ENCODE data around the gene MYO5A. TPM values are rescaled to one million over a fixed set of nuclear protein-coding genes. Genes with fewer than 3 reads are reported as not detected.

MYO5A gene
- total RNA-seq, 1 donor from 2014 or later = 41.0 TPM

DNA sequence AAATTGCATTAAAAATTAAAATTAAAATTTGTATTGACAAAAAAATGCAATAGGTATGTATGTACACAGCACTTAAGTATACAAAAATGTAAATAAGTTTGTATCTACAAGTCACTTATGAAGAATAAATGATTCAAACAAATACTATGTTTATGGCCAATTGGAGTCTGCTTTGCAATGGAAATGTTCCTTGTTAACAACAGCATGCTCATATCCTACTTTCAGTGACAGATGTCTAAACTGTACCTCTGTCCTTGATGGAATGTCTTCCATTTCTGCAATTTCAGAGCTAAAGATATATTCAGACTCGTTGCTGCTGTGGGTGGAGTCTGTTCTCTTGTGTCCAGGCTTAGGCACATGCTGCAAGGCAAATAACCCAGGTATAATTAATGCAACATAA lies 169.0 kb downstream of the MYO5A start:
- Mint-ChIP-seq H3K4me1 (ENCODE audit: low read depth) (peaks cover 7% of the 10 kb centered on the region), H3K9me3 (ENCODE audit: low read depth) (no peaks in the 10 kb centered on the region), H3K4me3 (ENCODE audit: unreplicated experiment) (no peak overlapping the region), H3K36me3 (ENCODE audit: low read depth) (peaks cover 26% of the 10 kb centered on the region), H3K27ac (ENCODE audit: unreplicated experiment) (no peak overlapping the region), H3K27me3 (ENCODE audit: low read depth) (no peaks in the 10 kb centered on the region)
- TF ChIP-seq, protein P1, sequence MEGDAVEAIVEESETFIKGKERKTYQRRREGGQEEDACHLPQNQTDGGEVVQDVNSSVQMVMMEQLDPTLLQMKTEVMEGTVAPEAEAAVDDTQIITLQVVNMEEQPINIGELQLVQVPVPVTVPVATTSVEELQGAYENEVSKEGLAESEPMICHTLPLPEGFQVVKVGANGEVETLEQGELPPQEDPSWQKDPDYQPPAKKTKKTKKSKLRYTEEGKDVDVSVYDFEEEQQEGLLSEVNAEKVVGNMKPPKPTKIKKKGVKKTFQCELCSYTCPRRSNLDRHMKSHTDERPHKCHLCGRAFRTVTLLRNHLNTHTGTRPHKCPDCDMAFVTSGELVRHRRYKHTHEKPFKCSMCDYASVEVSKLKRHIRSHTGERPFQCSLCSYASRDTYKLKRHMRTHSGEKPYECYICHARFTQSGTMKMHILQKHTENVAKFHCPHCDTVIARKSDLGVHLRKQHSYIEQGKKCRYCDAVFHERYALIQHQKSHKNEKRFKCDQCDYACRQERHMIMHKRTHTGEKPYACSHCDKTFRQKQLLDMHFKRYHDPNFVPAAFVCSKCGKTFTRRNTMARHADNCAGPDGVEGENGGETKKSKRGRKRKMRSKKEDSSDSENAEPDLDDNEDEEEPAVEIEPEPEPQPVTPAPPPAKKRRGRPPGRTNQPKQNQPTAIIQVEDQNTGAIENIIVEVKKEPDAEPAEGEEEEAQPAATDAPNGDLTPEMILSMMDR (IDR thresholded peaks at IDR 0.05) = no peak
- no peak for DNase-seq (ENCODE audit: low spot score)

DNA sequence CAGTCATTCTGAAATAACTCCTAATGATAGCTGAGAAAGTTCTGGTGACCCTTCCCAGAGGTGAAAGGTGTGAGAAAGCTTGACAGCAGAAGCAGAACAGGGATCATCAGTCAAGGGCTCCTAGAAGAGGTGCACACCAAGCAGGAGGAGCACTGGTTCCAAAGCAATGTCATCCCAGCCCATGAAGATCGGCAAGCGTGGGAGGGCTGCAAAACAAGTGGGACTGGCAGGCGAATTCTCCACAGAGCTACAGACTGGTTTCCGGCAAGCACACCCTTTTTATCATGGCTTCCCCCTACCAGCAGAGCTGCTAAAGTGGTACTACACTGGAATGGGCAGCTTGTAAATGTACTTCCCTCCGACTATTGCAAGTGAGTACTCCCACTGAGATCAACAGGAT lies 170.7 kb downstream of the MYO5A start:
- no peak for DNase-seq (ENCODE audit: low spot score)
- Mint-ChIP-seq H3K27me3 (ENCODE audit: low read depth) (no peaks in the 10 kb centered on the region), H3K4me1 (ENCODE audit: low read depth) (peaks cover 7% of the 10 kb centered on the region), H3K9me3 (ENCODE audit: low read depth) (no peaks in the 10 kb centered on the region), H3K36me3 (ENCODE audit: low read depth) (peaks cover 14% of the 10 kb centered on the region), H3K4me3 (ENCODE audit: unreplicated experiment) (no peak overlapping the region), H3K27ac (ENCODE audit: unreplicated experiment) (no peak overlapping the region)
- TF ChIP-seq, protein P1 (IDR thresholded peaks at IDR 0.05) = no peak

DNA sequence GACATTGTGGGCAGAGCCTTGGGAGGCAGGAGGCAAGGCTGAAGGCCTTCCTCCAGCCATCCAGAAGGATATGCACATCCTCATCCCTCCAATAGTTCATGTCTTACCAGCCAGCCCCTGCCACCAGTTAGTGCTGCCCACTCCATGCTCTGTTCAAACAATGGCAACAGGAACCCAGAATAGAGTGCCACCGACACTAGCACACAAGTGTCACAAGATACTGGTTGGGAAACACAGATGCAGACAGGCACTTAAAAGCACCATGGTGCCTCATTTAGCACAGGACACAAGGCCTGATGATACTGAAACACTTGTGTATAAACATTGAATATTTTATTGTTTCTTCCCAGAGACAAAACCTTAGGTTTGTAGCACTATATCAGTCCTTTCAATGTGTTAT lies 176.6 kb downstream of the MYO5A start:
- Mint-ChIP-seq H3K36me3 (ENCODE audit: low read depth) (peaks cover 19% of the 10 kb centered on the region), H3K27me3 (ENCODE audit: low read depth) (no peaks in the 10 kb centered on the region), H3K9me3 (ENCODE audit: low read depth) (no peaks in the 10 kb centered on the region), H3K4me1 (ENCODE audit: low read depth) (peaks cover 14% of the 10 kb centered on the region), H3K4me3 (ENCODE audit: unreplicated experiment) (no peak overlapping the region), H3K27ac (ENCODE audit: unreplicated experiment) (no peak overlapping the region)
- TF ChIP-seq, protein P1 (IDR thresholded peaks at IDR 0.05) = no peak
- no peak for DNase-seq (ENCODE audit: low spot score)

DNA sequence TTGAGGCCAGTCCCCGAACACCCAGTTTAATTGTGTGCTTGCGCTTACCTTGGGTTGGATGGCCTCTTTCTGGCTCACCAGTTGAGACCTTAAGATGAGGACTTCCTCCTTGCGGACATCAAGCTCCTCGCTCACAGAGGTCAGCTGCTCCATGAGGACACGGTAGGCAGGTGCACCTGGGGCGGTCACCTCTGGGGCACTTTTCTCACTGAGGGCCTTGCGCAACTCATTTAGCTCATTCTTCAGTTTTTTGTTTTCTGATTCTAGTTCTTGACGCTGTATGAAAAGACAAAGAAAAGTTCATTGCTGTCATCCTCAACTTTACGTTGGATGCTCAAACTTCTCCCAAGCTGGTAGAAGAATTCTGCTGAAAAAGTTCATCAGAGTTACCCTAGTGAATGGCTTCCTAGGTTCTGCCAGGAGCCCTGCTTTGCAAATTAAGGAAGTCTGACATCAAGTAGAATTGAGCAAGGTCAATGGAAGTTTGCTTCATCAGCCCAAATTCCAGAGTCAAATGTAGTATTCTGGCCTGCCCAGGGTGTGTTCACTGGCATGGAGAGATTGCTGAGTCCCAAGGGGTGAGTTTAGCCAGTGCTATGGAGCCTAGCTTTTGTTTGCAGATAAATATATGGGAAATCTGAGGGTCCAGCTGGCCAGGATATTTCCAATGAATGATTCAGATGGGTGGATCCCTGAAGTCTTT lies 177.3 kb downstream of the MYO5A start:
- Mint-ChIP-seq H3K4me1 (ENCODE audit: low read depth) (peaks cover 14% of the 10 kb centered on the region), H3K36me3 (ENCODE audit: low read depth) (peaks cover 19% of the 10 kb centered on the region), H3K4me3 (ENCODE audit: unreplicated experiment) (no peak overlapping the region), H3K9me3 (ENCODE audit: low read depth) (no peaks in the 10 kb centered on the region), H3K27me3 (ENCODE audit: low read depth) (no peaks in the 10 kb centered on the region), H3K27ac (ENCODE audit: unreplicated experiment) (no peak overlapping the region)
- TF ChIP-seq, protein P1 (IDR thresholded peaks at IDR 0.05) = no peak
- no peak for DNase-seq (ENCODE audit: low spot score)

DNA sequence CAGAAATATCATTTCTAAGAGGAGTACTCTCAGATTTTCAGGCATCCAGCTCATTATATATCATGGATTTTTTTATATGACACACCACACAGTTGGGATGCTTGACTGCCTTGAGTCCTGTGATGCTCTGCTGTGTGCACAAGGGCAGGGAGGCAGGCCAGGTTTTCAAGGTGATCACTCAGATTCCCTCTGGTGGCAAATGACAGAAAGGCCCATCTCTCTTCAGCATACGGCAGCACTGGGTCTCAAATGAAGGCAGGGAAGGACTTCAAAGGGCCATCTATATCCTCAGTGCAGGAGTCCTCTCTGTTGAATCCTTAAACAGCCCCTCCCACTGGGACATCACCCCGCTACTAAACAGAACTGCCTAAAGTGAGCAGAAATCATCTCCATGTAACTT lies 178.3 kb downstream of the MYO5A start:
- Mint-ChIP-seq H3K27ac (ENCODE audit: unreplicated experiment) (no peak overlapping the region), H3K9me3 (ENCODE audit: low read depth) (no peaks in the 10 kb centered on the region), H3K4me3 (ENCODE audit: unreplicated experiment) (no peak overlapping the region), H3K4me1 (ENCODE audit: low read depth) (peaks cover 14% of the 10 kb centered on the region), H3K27me3 (ENCODE audit: low read depth) (no peaks in the 10 kb centered on the region), H3K36me3 (ENCODE audit: low read depth) (peaks cover 19% of the 10 kb centered on the region)
- TF ChIP-seq, protein P1 (IDR thresholded peaks at IDR 0.05) = no peak
- DNase-seq (ENCODE audit: low spot score) = no peak
